HFFc6 (cell line): ENCODE results near the gene MAST4. TPM values are rescaled to one million over a fixed set of nuclear protein-coding genes. Genes with fewer than 3 reads are reported as not detected.

ENCODE experiments used
- DNase-seq: peaks from one replicate; pipeline ENCODE4 v3.0.0-alpha.2; 2018
- H3K27ac Mint-ChIP-seq: 2 replicates; pipeline ENCODE4 v1.8.0; 2020; ENCODE audit warnings: mild to moderate bottlenecking, mixed read lengths
- H3K27me3 Mint-ChIP-seq: 2 replicates; pipeline ENCODE4 v1.8.0; 2021; ENCODE audit warnings: mild to moderate bottlenecking, moderate library complexity, mixed read lengths; ENCODE audit not compliant: insufficient read depth
- H3K36me3 Mint-ChIP-seq: 2 replicates; pipeline ENCODE4 v1.8.0; 2021; ENCODE audit warnings: low read depth, mixed read lengths
- H3K4me1 Mint-ChIP-seq: 2 replicates; pipeline ENCODE4 v1.8.0; 2020; ENCODE audit warnings: low read depth, mixed read lengths
- H3K4me3 Mint-ChIP-seq: 2 replicates; pipeline ENCODE4 v1.8.0; 2020; ENCODE audit warnings: mild to moderate bottlenecking, moderate library complexity, mixed read lengths
- H3K9me3 Mint-ChIP-seq: 2 replicates; pipeline ENCODE4 v1.8.0; 2020; ENCODE audit warnings: mild to moderate bottlenecking, mixed read lengths
- CTCF ChIP-seq: fragments of 200-600 bp; sonication (generic); IDR thresholded peaks from 2 replicates; pipeline ENCODE4 v1.5.0; 2021; ENCODE audit warnings: antibody characterized with exemption, mild to moderate bottlenecking
- total RNA-seq, 6 experiments: library from RNA; stranded (reverse); fragmentation: NEBNext Ultra II Directional; extraction: Animal tissue kit (Norgen Biotek cat#: 25700); gene quantifications; 2 replicates in 1 of 6; 3 replicates in 5 of 6; pipeline ENCODE4 v1.2.3, GENCODE V29; 2021

Gene MAST4
- total RNA-seq, 6 experiments from 2014 or later, result 3.0 to 5.6 (median 3.9) TPM

DNA sequence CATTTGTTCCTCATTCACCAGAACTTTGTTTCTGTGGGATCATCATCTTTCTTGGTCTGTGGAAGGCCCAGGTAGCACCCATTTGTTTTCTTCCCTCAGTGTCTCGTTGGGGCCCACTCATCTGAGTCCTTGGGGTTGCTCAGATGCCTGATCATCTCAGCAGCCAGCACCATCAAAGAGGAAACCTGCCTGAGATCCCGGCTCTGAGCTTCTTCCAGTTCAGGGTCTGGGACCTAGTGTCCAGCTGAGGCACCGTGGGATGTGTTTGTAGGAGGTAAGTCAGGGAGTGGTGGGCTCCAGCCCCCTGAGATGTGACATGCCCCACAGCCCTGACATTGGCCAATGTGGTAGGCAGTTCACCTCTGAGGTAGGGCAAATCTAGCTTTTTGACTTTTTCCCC lies 609.8 kb downstream of the MAST4 start:
- Mint-ChIP-seq H3K36me3 (no peaks in the 10 kb centered on the region), H3K27ac (no peak overlapping the region), H3K9me3 (no peaks in the 10 kb centered on the region), H3K27me3 (peaks cover 7% of the 10 kb centered on the region), H3K4me3 (no peak overlapping the region), H3K4me1 (peaks cover 51% of the 10 kb centered on the region)
- DNase-seq, result no peak
- no peak for TF ChIP-seq CTCF

- Mint-ChIP-seq H3K4me3 (0 out of 2 replicates have a peak overlapping the region, but pooled peaks have one; percentile 2), H3K9me3 (no peaks in the 10 kb centered on the region), H3K27me3 (peaks cover 5% of the 10 kb centered on the region; the same call in 1 of the 2 replicates), H3K27ac (peak overlapping the region; percentile 16; the same call in 1 of the 2 replicates), H3K36me3 (no peaks in the 10 kb centered on the region), H3K4me1 (peaks cover 51% of the 10 kb centered on the region)
- no peak for DNase-seq
- no peak for TF ChIP-seq CTCF
Measured at GRCh38 chr5:67206461-67206860, 610.3 kb downstream of the MAST4 start.

- Mint-ChIP-seq H3K9me3 (no peaks in the 10 kb centered on the region), H3K4me3 (0 out of 2 replicates have a peak overlapping the region, but pooled peaks have one; percentile 2), H3K27me3 (peaks cover 5% of the 10 kb centered on the region; the same call in 1 of the 2 replicates), H3K36me3 (no peaks in the 10 kb centered on the region), H3K4me1 (peaks cover 56% of the 10 kb centered on the region), H3K27ac (peak overlapping the region; percentile 16; the same call in 1 of the 2 replicates)
- peak; percentile 84 for DNase-seq
- no peak for TF ChIP-seq CTCF
Measured at GRCh38 chr5:67206929-67207328, 610.7 kb downstream of the MAST4 start.

- no peak for TF ChIP-seq CTCF
- H3K27ac Mint-ChIP-seq, result no peak overlapping the region
- H3K4me3 Mint-ChIP-seq, result no peak overlapping the region
- no peaks in the 10 kb centered on the region for H3K9me3 Mint-ChIP-seq
- DNase-seq, result no peak
- H3K27me3 Mint-ChIP-seq, result peaks cover 5% of the 10 kb centered on the region; the same call in 1 of the 2 replicates
- no peaks in the 10 kb centered on the region for H3K36me3 Mint-ChIP-seq
- peaks cover 64% of the 10 kb centered on the region for H3K4me1 Mint-ChIP-seq
Measured at GRCh38 chr5:67208403-67208802, 612.2 kb downstream of the MAST4 start.

DNA sequence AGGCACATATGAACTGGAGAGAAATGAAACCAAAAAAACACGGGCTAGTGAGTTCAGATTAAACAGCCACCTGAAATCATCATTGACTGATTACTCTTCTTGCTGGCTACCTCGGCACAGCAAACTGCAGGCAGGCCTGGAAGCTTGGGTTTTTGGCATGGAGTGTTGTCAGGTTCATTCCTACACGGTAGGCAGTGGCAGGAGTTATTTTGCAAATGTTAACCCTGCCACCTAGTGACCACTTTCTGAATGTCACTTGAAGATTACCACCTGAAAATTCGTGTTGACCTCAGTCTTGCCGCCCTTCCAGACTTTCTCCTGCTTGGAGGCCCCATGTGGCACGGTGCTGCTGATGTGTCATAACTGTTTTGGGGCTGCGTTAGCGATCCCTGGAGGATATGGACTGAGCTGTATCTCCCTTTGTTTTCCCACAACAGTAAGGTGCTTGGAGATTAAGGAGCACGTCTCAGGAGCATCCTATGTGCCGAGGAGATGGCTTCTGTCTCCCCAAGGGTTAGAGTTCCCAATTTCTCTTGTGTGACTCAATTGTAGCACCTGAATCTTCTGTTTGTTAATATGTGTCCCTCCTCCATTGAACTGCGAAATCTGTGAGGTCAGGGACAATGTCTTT lies 613.1 kb downstream of the MAST4 start:
- peaks cover 4% of the 10 kb centered on the region; the same call in 1 of the 2 replicates for H3K27me3 Mint-ChIP-seq
- H3K4me3 Mint-ChIP-seq, result no peak overlapping the region
- H3K9me3 Mint-ChIP-seq, result no peaks in the 10 kb centered on the region
- peaks cover 64% of the 10 kb centered on the region for H3K4me1 Mint-ChIP-seq
- no peaks in the 10 kb centered on the region for H3K36me3 Mint-ChIP-seq
- DNase-seq, result peak; percentile 64
- TF ChIP-seq CTCF, result peak; percentile 90
- H3K27ac Mint-ChIP-seq, result no peak overlapping the region
